Keratinocyte (primary cell): ENCODE measurements around the gene CCDC69. TPM values are rescaled to one million over a fixed set of nuclear protein-coding genes. Genes with fewer than 3 reads are reported as not detected.

Experiments used
- DNase-seq: peaks from one replicate; pipeline ENCODE4 v3.0.0-alpha.2; 2011; ENCODE audit warnings: low read depth, missing footprints, low spot score
- FAIRE-seq: peaks from 2 replicates; lab custom pipeline; 2011; peaks lifted over from hg19 to GRCh38; lab: Jason Lieb, UNC
- H2AFZ ChIP-seq: 2 replicates; pipeline ENCODE4 v1.6.0; 2012; ENCODE audit warnings: low read length, control low read depth, inconsistent platforms; ENCODE audit not compliant: control insufficient read depth
- H3K27ac ChIP-seq: 2 replicates; pipeline ENCODE4 v1.5.1; 2011; ENCODE audit warnings: low read length; ENCODE audit not compliant: control insufficient read depth, insufficient read depth
- H3K27me3 ChIP-seq: 3 replicates; pipeline ENCODE4 v1.6.0; 2011; ENCODE audit warnings: low read length; ENCODE audit not compliant: control insufficient read depth, insufficient read depth; ENCODE audit errors: extremely low read depth
- H3K36me3 ChIP-seq, 2 experiments: 2 replicates in 1 of 2; 3 replicates in 1 of 2; pipeline ENCODE4 v1.5.1; 2011; ENCODE audit warnings: low read length in 2 of 2, mild to moderate bottlenecking in 1 of 2; ENCODE audit not compliant: control insufficient read depth in 2 of 2, insufficient read depth in 2 of 2; ENCODE audit errors: extremely low read depth in 1 of 2
- H3K4me1 ChIP-seq: 3 replicates; pipeline ENCODE4 v1.5.1; 2011; ENCODE audit warnings: low read length; ENCODE audit not compliant: control insufficient read depth, insufficient read depth; ENCODE audit errors: extremely low read depth
- H3K4me2 ChIP-seq: 3 replicates; pipeline ENCODE4 v1.6.0; 2011; ENCODE audit warnings: low read depth, low read length; ENCODE audit not compliant: control insufficient read depth, insufficient read depth; ENCODE audit errors: extremely low read depth
- H3K4me3 ChIP-seq, 3 experiments: fragments of 200-600 bp in 1 of 3; sonication (generic) in 1 of 3; 2 replicates in 2 of 3; 3 replicates in 1 of 3; pipeline ENCODE4 v1.5.1; 2011 to 2016; ENCODE audit warnings: low read length in 3 of 3, mild to moderate bottlenecking in 3 of 3, control low read depth in 2 of 3, inconsistent platforms in 1 of 3, low read depth in 1 of 3, mixed read lengths in 1 of 3, mixed run types in 1 of 3, moderate library complexity in 1 of 3; ENCODE audit not compliant: control insufficient read depth in 2 of 3, insufficient read depth in 2 of 3; ENCODE audit errors: extremely low read depth in 1 of 3
- H3K79me2 ChIP-seq: 2 replicates; pipeline ENCODE4 v1.6.0; 2012; ENCODE audit warnings: low read length; ENCODE audit not compliant: control insufficient read depth, insufficient read depth
- H3K9ac ChIP-seq: 3 replicates; pipeline ENCODE4 v1.6.0; 2011; ENCODE audit warnings: low read length; ENCODE audit not compliant: control insufficient read depth, insufficient read depth; ENCODE audit errors: extremely low read depth
- H3K9me1 ChIP-seq: 3 replicates; pipeline ENCODE4 v1.6.0; 2011; ENCODE audit warnings: low read length; ENCODE audit not compliant: control insufficient read depth, insufficient read depth; ENCODE audit errors: extremely low read depth
- H3K9me3 ChIP-seq: 2 replicates; pipeline ENCODE4 v1.5.1; 2012; ENCODE audit warnings: low read depth, low read length; ENCODE audit not compliant: control insufficient read depth
- H4K20me1 ChIP-seq: 3 replicates; pipeline ENCODE4 v1.6.0; 2011; ENCODE audit warnings: low read length; ENCODE audit not compliant: control insufficient read depth, insufficient read depth; ENCODE audit errors: extremely low read depth
- EZH2 ChIP-seq: IDR thresholded peaks from one replicate; pipeline ENCODE4 v1.6.1; 2012; ENCODE audit warnings: inconsistent platforms, mild to moderate bottlenecking, low read length, moderate library complexity
- dilution Hi-C: fragments of 300-500 bp; cut with MboI; formaldehyde crosslinking; loops from one replicate; pipeline ENCODE4 v1.7.0; 2020; ENCODE audit warnings: low sequenced_read_pairs; ENCODE audit not compliant: extremely low pct_ligation_motif_present
- polyA plus RNA-seq, 5 experiments: library from polyadenylated mRNA; depleted of rRNA in 3 of 5; stranded (reverse) in 3 of 5; stranded (forward) in 1 of 5; unstranded in 1 of 5; fragments of >200 nt; gene quantifications; 1 replicate in 1 of 5; 2 replicates in 3 of 5; 3 replicates in 1 of 5; pipeline versions ENCODE4 v1.2.1 to v1.2.3, GENCODE V29; 2011 to 2012; ENCODE audit warnings: missing spikeins in 2 of 5, low read depth in 1 of 5, low replicate concordance in 1 of 5
- TF ChIP-seq, protein P1 (sequence below), 3 experiments: IDR thresholded peaks in 1 of 3; conservative IDR thresholded peaks in 1 of 3; optimal IDR thresholded peaks in 1 of 3; 2 replicates in 2 of 3; 3 replicates in 1 of 3; pipeline versions ENCODE3 to v1.5.1; 2011; ENCODE audit warnings: low read length in 3 of 3, mild to moderate bottlenecking in 3 of 3, moderate library complexity in 2 of 3, control low read depth in 1 of 3, inconsistent platforms in 1 of 3; ENCODE audit not compliant: insufficient read depth in 2 of 3; ENCODE audit errors: extremely low read depth in 1 of 3

CCDC69 gene
- polyA plus RNA-seq, 1 donor (not counting 4 experiments of a cell fraction or from before 2014, with no cell fraction given): 4.1 TPM

DNA sequence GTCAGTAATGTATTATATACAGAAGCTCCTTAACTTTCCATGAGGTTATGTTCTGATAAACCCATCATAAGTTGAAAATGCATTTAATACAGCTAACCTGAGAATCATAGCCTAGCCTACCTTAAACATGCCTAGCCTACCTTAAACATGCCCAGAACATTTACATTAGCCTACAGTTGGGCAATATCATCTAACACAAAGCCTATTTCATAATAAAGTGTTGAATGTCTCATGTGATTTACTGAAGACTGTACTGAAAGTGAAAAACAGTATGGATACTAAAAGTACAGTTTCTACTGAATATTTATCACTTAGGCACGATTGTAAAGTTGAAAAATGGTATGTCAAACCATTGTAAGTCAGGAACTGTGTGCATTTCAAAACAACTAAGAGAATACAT is 30.7 kb upstream of the CCDC69 start:
- TF ChIP-seq EZH2: no peak
- TF ChIP-seq, protein P1, sequence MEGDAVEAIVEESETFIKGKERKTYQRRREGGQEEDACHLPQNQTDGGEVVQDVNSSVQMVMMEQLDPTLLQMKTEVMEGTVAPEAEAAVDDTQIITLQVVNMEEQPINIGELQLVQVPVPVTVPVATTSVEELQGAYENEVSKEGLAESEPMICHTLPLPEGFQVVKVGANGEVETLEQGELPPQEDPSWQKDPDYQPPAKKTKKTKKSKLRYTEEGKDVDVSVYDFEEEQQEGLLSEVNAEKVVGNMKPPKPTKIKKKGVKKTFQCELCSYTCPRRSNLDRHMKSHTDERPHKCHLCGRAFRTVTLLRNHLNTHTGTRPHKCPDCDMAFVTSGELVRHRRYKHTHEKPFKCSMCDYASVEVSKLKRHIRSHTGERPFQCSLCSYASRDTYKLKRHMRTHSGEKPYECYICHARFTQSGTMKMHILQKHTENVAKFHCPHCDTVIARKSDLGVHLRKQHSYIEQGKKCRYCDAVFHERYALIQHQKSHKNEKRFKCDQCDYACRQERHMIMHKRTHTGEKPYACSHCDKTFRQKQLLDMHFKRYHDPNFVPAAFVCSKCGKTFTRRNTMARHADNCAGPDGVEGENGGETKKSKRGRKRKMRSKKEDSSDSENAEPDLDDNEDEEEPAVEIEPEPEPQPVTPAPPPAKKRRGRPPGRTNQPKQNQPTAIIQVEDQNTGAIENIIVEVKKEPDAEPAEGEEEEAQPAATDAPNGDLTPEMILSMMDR (optimal IDR thresholded peaks at IDR 0.05 in 1 of 3, IDR thresholded peaks at IDR 0.05 in 1 of 3, conservative IDR thresholded peaks at IDR 0.05 in 1 of 3; ENCODE audit: extremely low read depth in 1 of 3, insufficient read depth in 2 of 3, low read length in 3 of 3): no peak
- no peaks in the 10 kb centered on the region for H3K9me3 ChIP-seq
- H2AFZ ChIP-seq: no peak overlapping the region
- no peaks in the 10 kb centered on the region for H3K27me3 ChIP-seq
- DNase-seq: no peak
- peak overlapping the region; percentile 88 for H3K9ac ChIP-seq
- peak overlapping the region; percentile 91 for H3K27ac ChIP-seq
- H3K4me1 ChIP-seq: peaks cover 46% of the 10 kb centered on the region
- H3K4me2 ChIP-seq: peak overlapping the region; percentile 99
- peaks cover 0 to 3% of the 10 kb centered on the region in 2 experiments for H3K36me3 ChIP-seq
- dilution Hi-C loops: no loop called here
- no peaks in the 10 kb centered on the region for H3K9me1 ChIP-seq
- no peaks in the 10 kb centered on the region for H4K20me1 ChIP-seq
- peaks cover 49% of the 10 kb centered on the region for H3K79me2 ChIP-seq
- peak overlapping the region; percentile 59 to 97 (median 92) for H3K4me3 ChIP-seq
- peak; percentile 61 for FAIRE-seq

DNA sequence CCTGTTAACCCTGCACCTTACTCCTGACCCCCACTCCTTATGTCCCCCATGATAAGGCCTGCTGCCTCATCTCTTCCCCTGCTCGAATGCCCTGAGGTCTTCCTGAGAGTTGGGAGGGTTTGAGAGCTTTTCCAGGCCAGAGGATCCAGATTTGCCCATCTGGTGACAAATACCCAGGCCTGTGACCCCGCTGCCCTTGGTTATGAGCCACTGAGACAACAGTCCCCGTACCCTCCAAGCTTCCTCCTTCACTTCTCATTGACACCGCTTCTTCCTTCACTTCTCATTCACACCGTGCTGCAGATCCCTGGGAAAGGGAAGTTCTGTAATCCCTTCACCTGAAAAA is 29.7 kb upstream of the CCDC69 start:
- peak overlapping the region; percentile 99 for H3K4me2 ChIP-seq
- peak overlapping the region; percentile 91 for H3K27ac ChIP-seq
- dilution Hi-C loops: no loop called here

More for the DNA sequence above, 29.7 kb upstream of the CCDC69 start:
- Histone ChIP-seq H3K4me1 (peaks cover 36% of the 10 kb centered on the region), H4K20me1 (no peaks in the 10 kb centered on the region), H3K79me2 (peaks cover 40% of the 10 kb centered on the region), H3K27me3 (no peaks in the 10 kb centered on the region), H3K9me3 (no peaks in the 10 kb centered on the region), H3K9me1 (no peaks in the 10 kb centered on the region), H3K9ac (peak overlapping the region; percentile 88), H3K36me3 (no peaks in the 10 kb centered on the region), H3K4me3 (peak overlapping the region; percentile 59 to 97 (median 92)), H2AFZ (no peak overlapping the region)
- FAIRE-seq (no peak), DNase-seq (no peak)
- TF ChIP-seq, protein P1 (optimal IDR thresholded peaks at IDR 0.05 in 1 of 3, IDR thresholded peaks at IDR 0.05 in 1 of 3, conservative IDR thresholded peaks at IDR 0.05 in 1 of 3; ENCODE audit: extremely low read depth in 1 of 3, insufficient read depth in 2 of 3, low read length in 3 of 3): no peak
- TF ChIP-seq EZH2: no peak
